ENCODE measurements around the gene RTN4RL2.

The RTN4RL2 gene

GRCh38 chr11:57481315-57481714 is 21.0 kb downstream of the RTN4RL2 start:
- no peak for DNase-seq (ENCODE audit: low read depth in 2 of 2)

GRCh38 chr11:57481915-57482781 is 21.8 kb downstream of the RTN4RL2 start:
- no peak for DNase-seq (ENCODE audit: low read depth in 2 of 2)

- peak; percentile 57 to 61 for DNase-seq (ENCODE audit: low read depth in 2 of 2)
These were observed 22.6 kb downstream of the RTN4RL2 start for GRCh38 chr11:57482782-57483561.

DNA sequence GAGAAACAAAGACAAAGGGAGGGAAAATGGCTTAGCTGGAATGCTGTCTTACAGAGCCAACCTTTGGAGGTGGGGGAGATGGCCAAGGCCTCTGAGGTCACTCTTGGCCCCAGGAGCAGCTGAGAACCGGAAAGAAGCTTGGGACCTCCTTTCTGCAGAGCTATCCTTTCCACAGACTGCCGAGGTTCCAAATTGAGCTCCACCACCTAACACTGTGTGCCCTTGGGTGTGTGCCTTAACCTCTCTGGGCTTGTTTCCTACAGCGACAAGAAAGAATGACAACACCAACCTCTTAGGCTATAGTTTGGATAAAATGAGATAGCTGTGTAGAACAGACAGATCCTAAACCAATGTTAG is 23.2 kb downstream of the RTN4RL2 start:
- DNase-seq (ENCODE audit: low read depth in 2 of 2) = no peak

DNA sequence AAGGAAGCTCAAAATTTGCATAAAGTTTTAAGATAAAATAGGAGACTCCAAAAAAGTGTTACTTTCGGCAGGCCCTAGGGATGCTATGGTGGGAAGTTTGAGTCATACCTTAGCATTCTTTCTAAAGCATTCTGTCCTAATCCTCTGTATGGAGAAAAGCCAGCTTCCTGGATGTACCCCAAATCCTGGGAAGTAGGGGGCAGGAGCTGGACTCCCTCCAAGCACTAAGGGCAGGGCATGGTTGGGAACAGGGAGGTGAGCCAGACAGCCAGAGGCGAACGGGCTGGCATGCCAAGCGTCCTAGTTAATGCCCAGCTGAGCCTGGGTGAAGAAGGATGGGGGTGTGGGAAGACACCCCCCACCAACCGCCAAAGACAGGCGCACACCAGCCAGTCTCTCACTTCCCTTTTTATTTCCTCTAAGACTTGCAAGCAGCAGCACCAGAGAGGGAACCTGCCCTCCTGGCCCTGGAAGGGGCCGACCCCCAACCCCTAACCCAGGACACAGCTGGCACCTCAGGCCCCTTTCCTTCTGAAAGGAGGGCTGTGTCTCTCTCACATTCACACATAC is 23.9 kb downstream of the RTN4RL2 start:
- no peak for DNase-seq (ENCODE audit: low read depth in 2 of 2)

GRCh38 chr11:57485217-57485990 is 25.1 kb downstream of the RTN4RL2 start:
- no peak for DNase-seq (ENCODE audit: low read depth in 2 of 2)

- no peak for DNase-seq (ENCODE audit: low read depth in 2 of 2)
These were observed 26.9 kb downstream of the RTN4RL2 start for GRCh38 chr11:57487021-57487778.

DNA sequence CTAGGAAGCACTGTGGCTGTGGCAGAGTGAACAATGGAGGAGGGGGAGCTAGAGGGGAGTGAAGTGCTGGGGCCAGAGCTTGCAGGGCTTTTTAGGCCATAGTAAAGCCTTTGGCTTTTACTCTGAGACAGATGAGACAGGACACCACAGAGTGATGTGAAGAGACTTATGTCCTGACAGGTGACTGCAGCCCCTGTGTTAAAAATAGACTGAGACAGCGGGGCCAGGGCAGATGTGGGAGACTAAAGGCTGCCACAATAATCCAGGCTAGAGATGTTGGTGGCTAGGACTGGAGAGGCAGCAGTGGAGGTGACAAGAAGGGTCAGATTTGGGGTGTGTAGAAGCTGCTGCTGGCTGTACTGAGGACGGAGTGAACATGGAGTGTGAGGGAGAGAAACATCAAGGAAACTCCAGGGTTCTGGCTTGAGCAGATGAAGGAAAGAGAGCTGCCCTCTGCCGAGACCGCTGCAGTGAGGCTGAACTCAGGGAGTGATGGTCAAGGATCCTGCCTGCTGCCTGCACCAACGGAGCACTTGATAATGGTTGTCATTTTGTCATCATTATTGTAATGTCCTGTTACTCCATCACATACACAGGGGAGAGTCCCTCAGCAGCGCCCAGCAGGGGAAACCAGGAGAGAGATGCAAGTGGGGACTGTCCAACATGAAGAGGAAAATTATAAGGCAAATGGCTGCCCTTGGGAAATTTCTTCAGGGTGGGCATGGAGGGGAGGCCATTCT is 27.8 kb downstream of the RTN4RL2 start:
- DNase-seq (ENCODE audit: low read depth in 2 of 2) = no peak

DNA sequence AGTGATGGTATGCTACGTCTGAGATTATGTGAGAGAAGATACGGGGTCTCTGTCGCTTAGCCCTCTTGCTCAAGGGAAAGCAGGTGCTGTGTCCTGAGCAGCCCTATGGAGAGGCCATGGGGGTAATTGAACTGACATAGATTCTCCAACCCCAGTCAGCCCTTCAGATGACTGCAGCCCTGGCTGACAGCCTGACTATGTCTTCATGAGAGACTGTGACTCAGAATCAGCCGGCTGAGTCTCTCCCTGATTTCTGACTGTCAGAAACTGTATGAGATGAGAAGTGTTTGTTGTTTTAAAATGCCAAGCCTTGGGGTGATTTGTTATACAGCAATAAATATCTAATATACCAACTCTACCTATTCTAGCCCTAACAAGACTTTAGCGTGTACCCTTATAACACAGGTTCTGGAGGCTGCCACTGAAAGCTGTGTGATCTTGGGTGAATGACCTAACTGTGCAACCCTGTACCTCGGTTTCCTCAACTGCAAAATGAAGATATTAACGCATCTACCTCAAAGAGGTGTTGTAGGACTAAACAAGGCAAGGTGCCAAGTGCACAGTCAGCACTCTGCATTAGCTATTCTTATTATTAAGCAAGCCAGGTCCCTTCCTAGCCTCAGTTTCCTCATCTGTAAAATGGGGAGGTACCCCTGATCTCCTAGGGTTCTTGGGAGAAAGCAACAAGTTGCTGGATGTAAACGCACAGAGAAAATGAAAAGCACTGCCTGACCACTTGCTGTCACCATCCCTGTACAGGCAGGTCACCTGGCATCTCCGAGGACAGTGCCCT is 30.3 kb downstream of the RTN4RL2 start:
- DNase-seq (ENCODE audit: low read depth in 2 of 2) = no peak

GRCh38 chr11:57491371-57492061 is 31.2 kb downstream of the RTN4RL2 start:
- peak in 1 of 2 donors; percentile 45 for DNase-seq (ENCODE audit: low read depth in 2 of 2)

- peak; percentile 67 for DNase-seq (ENCODE audit: low read depth in 2 of 2)
These were observed 33.5 kb downstream of the RTN4RL2 start for GRCh38 chr11:57493507-57494503.

DNA sequence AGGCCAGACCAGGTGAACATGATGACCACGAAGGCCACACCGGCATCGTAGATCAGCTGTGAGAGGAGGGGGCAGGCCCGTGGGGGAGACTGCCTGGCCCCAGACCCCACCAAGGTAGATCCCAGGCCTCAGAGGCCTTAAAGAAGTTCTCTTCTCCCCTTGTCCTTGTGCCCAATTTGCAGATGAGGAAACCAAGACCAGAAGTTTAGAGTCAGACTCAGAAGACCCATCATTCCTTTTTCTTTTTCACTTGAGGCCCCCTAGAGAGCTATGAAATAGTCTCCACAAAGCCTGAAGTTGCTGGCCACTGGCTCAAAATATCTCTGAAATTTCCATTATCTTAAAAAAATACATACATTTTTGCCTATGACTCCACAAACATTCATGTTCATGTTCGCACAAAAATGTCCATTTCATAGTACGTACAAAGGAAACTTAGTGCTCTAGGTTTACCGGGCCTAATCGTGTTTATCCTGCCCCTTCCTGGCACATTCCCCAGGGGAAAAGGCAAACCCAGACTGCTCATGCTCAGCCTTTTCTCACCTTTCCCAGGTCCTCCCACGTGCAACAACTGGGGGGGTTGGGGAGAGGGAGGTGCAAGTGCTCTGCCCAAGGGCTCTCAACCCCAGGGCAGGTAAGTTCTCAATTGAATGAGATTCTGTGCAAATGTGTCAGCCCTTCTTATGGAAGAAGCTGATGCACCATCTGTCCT is 35.9 kb downstream of the RTN4RL2 start:
- no peak for DNase-seq (ENCODE audit: low read depth in 2 of 2)

DNA sequence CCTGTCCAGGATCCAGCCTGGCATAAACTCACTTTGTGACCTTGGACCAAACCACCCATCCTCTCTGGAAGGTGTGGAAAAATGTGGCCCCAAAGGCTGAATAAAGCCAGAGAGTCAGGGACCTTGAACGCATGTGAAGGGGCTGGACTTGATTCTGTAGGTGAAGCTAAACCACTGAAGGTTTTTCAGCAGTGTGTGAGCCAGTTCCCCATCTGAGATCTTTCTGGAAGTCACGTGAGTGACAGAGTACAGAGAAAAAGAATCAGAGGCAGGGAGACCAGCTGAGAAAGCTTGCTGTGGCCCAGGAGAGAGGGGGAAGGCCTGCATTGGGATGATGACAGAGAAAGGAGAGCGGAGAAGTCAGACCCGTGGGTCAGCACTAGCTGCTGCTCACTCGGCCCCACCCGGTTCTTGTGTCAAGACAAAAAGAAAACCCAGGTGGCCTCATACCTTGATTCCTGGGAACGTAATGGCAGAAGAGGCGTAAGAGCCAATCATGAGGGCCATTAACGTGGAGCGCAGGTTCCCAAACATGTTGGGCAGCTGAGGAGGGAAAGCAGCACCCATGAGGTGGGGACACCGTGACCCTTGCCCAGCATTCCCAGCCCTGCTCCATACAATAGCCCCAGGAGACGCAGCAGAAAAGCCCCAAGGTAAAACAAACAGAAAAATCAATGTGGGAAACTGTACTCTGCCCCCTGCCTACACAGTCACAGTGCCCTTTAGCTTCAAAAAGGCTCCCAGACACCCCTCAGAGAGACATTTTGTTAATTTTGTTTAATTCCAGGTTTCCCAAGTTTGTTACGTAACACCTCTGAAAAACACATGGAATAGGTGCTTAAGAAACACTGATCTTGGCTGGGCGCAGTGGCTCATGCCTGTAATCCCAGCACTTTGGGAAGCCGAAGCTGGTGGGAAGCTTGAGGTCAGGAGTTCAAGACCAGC is 37.2 kb downstream of the RTN4RL2 start:
- no peak for DNase-seq (ENCODE audit: low read depth in 2 of 2)

DNA sequence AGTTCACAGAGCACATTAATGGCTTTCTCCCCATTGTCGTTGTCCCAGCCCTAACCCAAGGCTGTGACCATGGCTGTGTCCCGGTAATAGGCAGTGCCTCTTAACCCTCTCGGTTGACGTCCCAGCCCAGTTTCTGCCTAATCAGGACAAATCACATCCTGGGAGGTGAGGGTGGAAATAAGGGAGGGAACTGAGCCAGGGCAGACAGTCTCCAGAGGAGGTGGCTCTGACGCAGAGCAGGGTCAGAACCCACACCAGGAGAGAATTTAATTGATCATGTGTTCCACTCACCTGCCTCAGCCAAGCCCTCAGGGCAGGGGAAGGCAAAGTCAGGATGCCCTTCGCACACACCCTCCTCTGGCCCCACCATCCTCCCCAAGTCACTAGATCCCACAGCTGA is 38.2 kb downstream of the RTN4RL2 start:
- no peak for DNase-seq (ENCODE audit: low read depth in 2 of 2)

DNA sequence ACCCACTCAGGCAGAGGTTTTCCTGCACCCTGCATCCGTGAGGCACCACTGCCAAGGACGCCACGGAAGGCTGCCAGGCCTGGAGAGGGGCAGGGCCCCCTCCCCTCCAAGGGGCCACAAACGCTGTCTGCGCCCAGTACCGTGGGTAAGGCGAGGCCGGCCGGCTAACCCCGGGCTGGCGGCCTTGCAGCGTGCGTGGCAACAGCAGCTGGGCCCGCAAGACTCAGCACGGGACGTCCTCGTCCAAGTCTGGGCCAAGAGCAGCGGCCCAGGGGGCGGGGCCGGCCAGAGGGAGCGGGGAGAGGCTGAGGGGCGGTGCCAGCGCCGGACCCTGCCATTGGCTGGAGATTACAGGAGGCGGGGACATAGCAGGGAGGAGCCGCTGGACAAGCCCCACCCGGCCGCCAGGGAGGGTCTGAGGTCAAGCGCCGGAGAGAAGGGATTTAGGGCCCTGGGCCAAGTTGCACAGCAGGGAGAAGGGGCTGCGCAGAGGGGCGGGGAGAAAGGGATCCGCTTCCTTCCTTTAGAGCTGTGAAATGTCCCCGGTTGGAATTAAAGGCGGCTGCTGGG is 39.2 kb downstream of the RTN4RL2 start:
- DNase-seq (ENCODE audit: low read depth in 2 of 2) = peak in 1 of 2 donors; percentile 29

All from activated CD4-positive, alpha-beta T cell treated with anti-CD3 and anti-CD28 coated beads for 24 hours (primary cell).